Heart right ventricle (tissue), 16 donors: ENCODE data around the gene LRRC72. TPM values are rescaled to one million over a fixed set of nuclear protein-coding genes. Genes with fewer than 3 reads are reported as not detected.

Experiments used
- ATAC-seq, 8 donors: fragments of 200-7000 bp; cut with Tn5 transposase; one replicate each; pipeline ENCODE4 v1.9.1; 2020; ENCODE audit warnings: mild to moderate bottlenecking in 8 of 8, moderate library complexity in 8 of 8, moderate number of reproducible peaks in 1 of 8
- DNase-seq, 2 donors: peaks; one replicate each; pipeline ENCODE4 v3.0.0-alpha.2; 2020
- H3K27ac ChIP-seq, 10 donors: fragments of 200-600 bp; sonication (generic) in 2 of 10; one replicate each; pipeline versions ENCODE4 v1.5.0 to v1.8.0; 2020 to 2022; ENCODE audit warnings: mild to moderate bottlenecking in 3 of 10
- H3K27me3 ChIP-seq, 7 donors: fragments of 200-600 bp; one replicate each; pipeline ENCODE4 v1.8.0; 2021 to 2022; ENCODE audit warnings: mild to moderate bottlenecking in 2 of 7
- H3K36me3 ChIP-seq, 9 donors: fragments of 200-600 bp; sonication (generic) in 1 of 9; one replicate each; pipeline versions ENCODE4 v1.5.0 to v1.8.0; 2020 to 2022; ENCODE audit warnings: mild to moderate bottlenecking in 2 of 9
- H3K4me1 ChIP-seq, 9 donors: fragments of 200-600 bp; sonication (generic) in 1 of 9; one replicate each; pipeline versions ENCODE4 v1.5.0 to v1.8.0; 2020 to 2022; ENCODE audit warnings: mild to moderate bottlenecking in 4 of 9
- H3K4me3 ChIP-seq, 10 donors: fragments of 200-600 bp; sonication (generic) in 2 of 10; one replicate each; pipeline versions ENCODE4 v1.5.0 to v1.8.0; 2020 to 2022; ENCODE audit warnings: mild to moderate bottlenecking in 7 of 10, moderate library complexity in 2 of 10
- H3K9me3 ChIP-seq, 11 donors: fragments of 200-600 bp in 10 of 11; sonication (generic) in 2 of 11; one replicate each; pipeline versions ENCODE4 v1.5.0 to v1.8.0; 2013 to 2022; ENCODE audit warnings: mild to moderate bottlenecking in 2 of 11, control low read depth in 1 of 11, moderate library complexity in 1 of 11
- CTCF ChIP-seq, 9 donors: fragments of 200-600 bp; sonication (generic) in 2 of 9; IDR thresholded peaks; one replicate each; pipeline versions ENCODE4 v1.5.0 to v1.8.0; 2021 to 2022; ENCODE audit warnings: antibody characterized with exemption in 9 of 9, mild to moderate bottlenecking in 5 of 9, moderate library complexity in 1 of 9
- WGBS, 2 donors: extraction: QIAGEN DNeasy Blood & Tissue Kit; methylation state at CpG; one replicate each; pipeline ENCODE4 v1.1.7; 2013; ENCODE audit warnings: inconsistent platforms in 1 of 2; 5-methylcytosine and 5-hydroxymethylcytosine counted together
- intact Hi-C, 10 donors: fragments of 100-400 bp; cut with DNase I; formaldehyde crosslinking; loops; one replicate each; pipeline versions ENCODE4 v1.11.1 to v1.14.2; 2022
- polyA plus RNA-seq, 2 donors: library from polyadenylated mRNA; stranded (reverse); fragments of 200-250 nt; gene quantifications; one replicate each; pipeline ENCODE4 v1.2.3, GENCODE V29; 2013
- total RNA-seq, 10 donors: library from RNA; stranded (reverse); fragmentation: NEBNext Ultra II Directional in 3 of 10; extraction: Animal tissue kit (Norgen Biotek cat#: 25700) in 3 of 10; gene quantifications; one replicate each; pipeline versions ENCODE4 v1.2.1 to v1.2.4, GENCODE V29; 2021 to 2023
- donor health status: Arrhythmogenic right ventricular cardiomyopathy.
- donor health status: ischemic (EF 13 %, LVEDD 7.1; RV severe dilation, severe dysfunction).
- donor health status: healthy with polysubstance abuse.
- donor health status: DM: no; HTN: yes; CAD: no.
- donor health status: DM: no; HTN: no; CAD: no.
- donor health status: ischemic (EF 25% LVEDD 6.9; RV normal size, moderate dysfunction).
- donor health status: ischemic (EF 25% LVEDD 5.7; RV mildly dilated, moderate dysfunction).
- donor health status: healthy.
- donor health status: DM: yes; HTN: yes; CAD: no.
- donor health status: Ischemic cardiomyopathy.
- donor health status: ischemic (EF 35%, LVEDD 5.7; RV mildly dilated, moderate dysfunction).
- donor health status: nonischemic (EF 11% LVEDD 7.7; RV severe dilation, severe dysfunction).
- donor health status: DM: yes; HTN: yes; CAD: no.
- donor health status: PGD.
- donor health status: ischemic (EF 29% LVEDD 5.4; RV normal size, mild dysfunction).
- donor health status: nonischemic (EF 23%, LVEDD 6.1; RV moderate dilation, normal function).

Gene LRRC72
- total and polyA plus RNA-seq, 12 donors = not detected

- H3K9me3 ChIP-seq = peaks cover 0 to 10% (median 0%) of the 10 kb centered on the region in 11 donors
- no peak for ATAC-seq
- DNase-seq = no peak
- H3K36me3 ChIP-seq = no peaks in the 10 kb centered on the region
- H3K27me3 ChIP-seq = no peaks in the 10 kb centered on the region
- no peak overlapping the region for H3K4me3 ChIP-seq
- intact Hi-C loops = no loop called here
- TF ChIP-seq CTCF (IDR thresholded peaks at IDR 0.05) = no peak
- no peaks in the 10 kb centered on the region for H3K4me1 ChIP-seq
- WGBS, 2 donors = 24 to 34% methylated on average over 1 of the region's 1 CpG
- no peak overlapping the region for H3K27ac ChIP-seq
These were observed 54.7 kb downstream of the LRRC72 start for GRCh38 chr7:16581286-16581685.

- H3K27ac ChIP-seq = no peak overlapping the region
- H3K9me3 ChIP-seq = peaks cover 0 to 12% (median 0%) of the 10 kb centered on the region in 11 donors
- no peak for TF ChIP-seq CTCF (IDR thresholded peaks at IDR 0.05)
- intact Hi-C loops = no loop called here
- no peak overlapping the region for H3K4me3 ChIP-seq
- H3K36me3 ChIP-seq = no peaks in the 10 kb centered on the region
- peaks cover 0 to 11% (median 0%) of the 10 kb centered on the region in 9 donors for H3K4me1 ChIP-seq
- ATAC-seq (peak in 1 of 8 donors; percentile 12), DNase-seq (no peak)
- no peaks in the 10 kb centered on the region for H3K27me3 ChIP-seq
- 97 to 100% methylated on average over 7 of the region's 7 CpGs for WGBS, 2 donors
These were observed 57.2 kb downstream of the LRRC72 start for GRCh38 chr7:16583834-16584233.

- Histone ChIP-seq H3K4me3 (no peak overlapping the region), H3K27me3 (no peaks in the 10 kb centered on the region), H3K4me1 (peaks cover 0 to 18% (median 0%) of the 10 kb centered on the region in 9 donors), H3K9me3 (peaks cover 0 to 12% (median 0%) of the 10 kb centered on the region in 11 donors), H3K36me3 (no peaks in the 10 kb centered on the region), H3K27ac (no peak overlapping the region)
- TF ChIP-seq CTCF (IDR thresholded peaks at IDR 0.05) = no peak
- intact Hi-C loops = no loop called here
- DNase-seq (peak in 1 of 2 donors; percentile 14), ATAC-seq (peak in 2 of 8 donors; percentile 22 to 55)
- WGBS, 2 donors = 92 to 94% methylated on average over 17 of the region's 17 CpGs
These were observed 58.9 kb downstream of the LRRC72 start for GRCh38 chr7:16585540-16585939.

- ATAC-seq (peak in 6 of 8 donors; percentile 35 to 68 (median 55)), DNase-seq (peak; percentile 18 to 24)
- intact Hi-C loops = no loop called here
- WGBS, 2 donors = 53 to 67% methylated on average over 42 of the region's 42 CpGs
- peaks cover 0 to 12% (median 0%) of the 10 kb centered on the region in 11 donors for H3K9me3 ChIP-seq
- H3K27ac ChIP-seq = no peak overlapping the region
- no peak for TF ChIP-seq CTCF (IDR thresholded peaks at IDR 0.05)
- no peaks in the 10 kb centered on the region for H3K27me3 ChIP-seq
- H3K36me3 ChIP-seq = no peaks in the 10 kb centered on the region
- peaks cover 0 to 18% (median 0%) of the 10 kb centered on the region in 9 donors for H3K4me1 ChIP-seq
- peak overlapping the region in 5 of 10 donors; percentile 16 to 43 (median 35) for H3K4me3 ChIP-seq
These were observed 59.7 kb downstream of the LRRC72 start for GRCh38 chr7:16586081-16586874.
